HCT116 (cell line): ENCODE data around the gene SUPT5H. TPM values are rescaled to one million over a fixed set of nuclear protein-coding genes. Genes with fewer than 3 reads are reported as not detected.

Experiments
- ATAC-seq: fragments of 200-7000 bp; cut with Tn5 transposase; 2 replicates; pipeline ENCODE4 v1.9.1; 2020; ENCODE audit warnings: mild to moderate bottlenecking, moderate library complexity
- BruUV-seq: library from RNA; stranded (reverse); fragments of 400-500 nt; replicated peaks from 2 replicates; lab custom pipeline; 2021; lab: Mats Ljungman, UMichigan
- CTCF ChIA-PET: fragments of 300-600 bp; sonication (Branson Sonifier 250); formaldehyde crosslinking; loops from one replicate; lab custom pipeline; 2021; ENCODE audit warnings: antibody characterized with exemption; lab: Charles Lee
- POLR2A ChIA-PET: fragments of 300-600, 350-600 bp; sonication (Branson Sonifier 250); formaldehyde crosslinking; loops from one replicate; lab custom pipeline; 2021; ENCODE audit warnings: antibody characterized with exemption; lab: Charles Lee
- RAD21 ChIA-PET, 2 experiments: fragments of 300-600 bp; sonication (Branson Sonifier 250); formaldehyde crosslinking; loops; one replicate each; lab custom pipeline; 2023; ENCODE audit warnings: low total read pairs in 2 of 2; ENCODE audit not compliant: uncharacterized antibody in 2 of 2, unreplicated experiment in 2 of 2, low non-redundant PET in 1 of 2; lab: Charles Lee
- DNase-seq: peaks from one replicate; pipeline ENCODE4 v3.0.0-alpha.2; 2010; ENCODE audit warnings: low read depth, low spot score
- H2AFZ ChIP-seq: fragments of 200-600 bp; shearing (Covaris generic), sonication (generic); 2 replicates; pipeline ENCODE4 v1.6.1; 2017; ENCODE audit warnings: low read depth, mixed run types, mixed read lengths, antibody characterized with exemption, low read length; ENCODE audit not compliant: poor library complexity, severe bottlenecking
- H3K27ac ChIP-seq: 2 replicates; pipeline ENCODE4 v1.5.1; 2012; ENCODE audit warnings: low read depth, low read length
- H3K27me3 ChIP-seq: fragments of 200-600 bp; sonication (generic); 2 replicates; pipeline ENCODE4 v1.6.1; 2016; ENCODE audit warnings: mixed run types, low read length, mixed read lengths; ENCODE audit not compliant: insufficient read depth
- H3K36me3 ChIP-seq, 2 experiments: fragments of 200-500 bp in 1 of 2; fragments of 200-600 bp in 1 of 2; sonication (Bioruptor generic) in 1 of 2; sonication (generic) in 1 of 2; 2 replicates each; pipeline versions ENCODE4 v1.5.1 to v1.6.1; 2014 to 2016; ENCODE audit warnings: low read length in 2 of 2, inconsistent platforms in 1 of 2, mixed read lengths in 1 of 2, mixed run types in 1 of 2; ENCODE audit not compliant: insufficient read depth in 2 of 2, control insufficient read depth in 1 of 2
- H3K4me1 ChIP-seq, 2 experiments: fragments of 200-600 bp in 1 of 2; sonication (generic) in 1 of 2; 2 replicates each; pipeline versions ENCODE4 v1.5.1 to v1.6.1; 2012 to 2017; ENCODE audit warnings: low read length in 2 of 2, inconsistent platforms in 1 of 2, mild to moderate bottlenecking in 1 of 2, mixed read lengths in 1 of 2, mixed run types in 1 of 2, moderate library complexity in 1 of 2; ENCODE audit not compliant: insufficient read depth in 2 of 2, control insufficient read depth in 1 of 2
- H3K4me2 ChIP-seq: fragments of 200-600 bp; sonication (generic); 2 replicates; pipeline ENCODE4 v1.6.1; 2017; ENCODE audit warnings: mixed run types, low read length, mixed read lengths
- H3K4me3 ChIP-seq, 2 experiments: fragments of 200-600 bp in 1 of 2; sonication (generic) in 1 of 2; replicated peaks in 1 of 2; 2 replicates each; pipeline ENCODE4 v1.5.1; 2011 to 2016; ENCODE audit warnings: low read length in 2 of 2, control low read depth in 1 of 2, low read depth in 1 of 2, mild to moderate bottlenecking in 1 of 2, mixed read lengths in 1 of 2, mixed run types in 1 of 2
- H3K79me2 ChIP-seq: fragments of 200-600 bp; sonication (generic); 2 replicates; pipeline ENCODE4 v1.6.1; 2017; ENCODE audit warnings: mild to moderate bottlenecking, mixed run types, low read length, moderate library complexity, mixed read lengths; ENCODE audit not compliant: insufficient read depth
- H3K9ac ChIP-seq: fragments of 200-600 bp; sonication (generic); 2 replicates; pipeline ENCODE4 v1.6.1; 2016; ENCODE audit warnings: low read length, mixed read lengths
- H3K9me2 ChIP-seq: fragments of 200-600 bp; sonication (generic), shearing (Covaris generic); 2 replicates; pipeline ENCODE4 v1.6.1; 2017; ENCODE audit warnings: mixed run types, mild to moderate bottlenecking, moderate library complexity; ENCODE audit not compliant: insufficient read depth
- H3K9me3 ChIP-seq, 2 experiments: fragments of 200-500 bp in 1 of 2; fragments of 200-600 bp in 1 of 2; sonication (Bioruptor generic) in 1 of 2; sonication (generic) in 1 of 2; 2 replicates each; pipeline ENCODE4 v1.6.1; 2014 to 2017; ENCODE audit warnings: low read length in 2 of 2, mixed read lengths in 2 of 2, inconsistent platforms in 1 of 2, low read depth in 1 of 2, mild to moderate bottlenecking in 1 of 2, mixed run types in 1 of 2, moderate library complexity in 1 of 2; ENCODE audit not compliant: control insufficient read depth in 1 of 2, insufficient read depth in 1 of 2
- H4K20me1 ChIP-seq: fragments of 200-600 bp; sonication (generic), shearing (Covaris generic); 2 replicates; pipeline ENCODE4 v1.6.1; 2017; ENCODE audit warnings: mixed run types, mild to moderate bottlenecking, moderate library complexity; ENCODE audit not compliant: insufficient read depth
- CBX3 ChIP-seq: IDR thresholded peaks from 2 replicates; pipeline ENCODE4 v1.6.1; 2012; ENCODE audit warnings: low read depth
- CEBPB ChIP-seq: IDR thresholded peaks from 2 replicates; pipeline ENCODE4 v1.6.1; 2012; ENCODE audit warnings: low read depth
- EZH2 ChIP-seq: fragments of 200-600 bp; sonication (generic); IDR thresholded peaks from 2 replicates; pipeline ENCODE4 v1.6.1; 2017; ENCODE audit warnings: antibody characterized with exemption, mixed run types
- JUND ChIP-seq: IDR thresholded peaks from 2 replicates; pipeline ENCODE4 v1.6.1; 2012
- POLR2AphosphoS5 ChIP-seq: IDR thresholded peaks from 2 replicates; pipeline ENCODE4 v1.6.1; 2011; ENCODE audit warnings: mild to moderate bottlenecking, low read depth, low read length, moderate library complexity
- SIN3A ChIP-seq: IDR thresholded peaks from 2 replicates; pipeline ENCODE4 v1.6.1; 2012; ENCODE audit warnings: low read depth
- SP1 ChIP-seq: IDR thresholded peaks from 2 replicates; pipeline ENCODE4 v1.6.1; 2012; ENCODE audit warnings: low read depth
- SRF ChIP-seq: IDR thresholded peaks from 2 replicates; pipeline ENCODE4 v1.6.1; 2012; ENCODE audit warnings: low read depth
- YY1 ChIP-seq: IDR thresholded peaks from 2 replicates; pipeline ENCODE4 v1.6.1; 2011; ENCODE audit warnings: low read length, low read depth, moderate library complexity, mild to moderate bottlenecking; ENCODE audit not compliant: insufficient replicate concordance; ENCODE audit errors: extremely low read depth
- ZNF274 ChIP-seq: fragments of 200-500 bp; sonication (Bioruptor generic); IDR thresholded peaks from 2 replicates; pipeline ENCODE4 v1.6.1; 2014; ENCODE audit warnings: mild to moderate bottlenecking, low read depth, low read length, inconsistent platforms
- intact Hi-C: fragments of 100-400 bp; cut with micrococcal nuclease; formaldehyde crosslinking; loops from 2 replicates; pipeline ENCODE4 v1.10.0; 2022
- total RNA-seq: library from RNA; stranded (reverse); gene quantifications from one replicate; pipeline ENCODE4 v1.2.1, GENCODE V29; 2021; ENCODE audit not compliant: unreplicated experiment
- TF ChIP-seq, protein P1 (sequence below): IDR thresholded peaks from 2 replicates; pipeline ENCODE4 v1.6.1; 2011; ENCODE audit warnings: mild to moderate bottlenecking, low read length, moderate library complexity; ENCODE audit not compliant: insufficient replicate concordance; ENCODE audit errors: extremely low read depth

Gene SUPT5H
- total RNA-seq, 1 experiment from 2014 or later: 120 TPM

- intact Hi-C loops: no loop called here
- Histone ChIP-seq H3K79me2 (no peaks in the 10 kb centered on the region), H3K4me2 (no peak overlapping the region), H2AFZ (no peak overlapping the region), H4K20me1 (no peaks in the 10 kb centered on the region), H3K9me2 (no peaks in the 10 kb centered on the region), H3K36me3 (no peaks in the 10 kb centered on the region), H3K4me1 (no peaks in the 10 kb centered on the region), H3K9me3 (no peaks in the 10 kb centered on the region), H3K4me3 (no peak overlapping the region), H3K9ac (no peak overlapping the region), H3K27me3 (no peaks in the 10 kb centered on the region), H3K27ac (no peak overlapping the region)
- no peak for DNase-seq
- RAD21 ChIA-PET: no interaction called here
- BruUV-seq: no TSS peak
- TF ChIP-seq SP1: no peak
- TF ChIP-seq EZH2: no peak
- no peak for TF ChIP-seq SIN3A
- TF ChIP-seq, protein P1, sequence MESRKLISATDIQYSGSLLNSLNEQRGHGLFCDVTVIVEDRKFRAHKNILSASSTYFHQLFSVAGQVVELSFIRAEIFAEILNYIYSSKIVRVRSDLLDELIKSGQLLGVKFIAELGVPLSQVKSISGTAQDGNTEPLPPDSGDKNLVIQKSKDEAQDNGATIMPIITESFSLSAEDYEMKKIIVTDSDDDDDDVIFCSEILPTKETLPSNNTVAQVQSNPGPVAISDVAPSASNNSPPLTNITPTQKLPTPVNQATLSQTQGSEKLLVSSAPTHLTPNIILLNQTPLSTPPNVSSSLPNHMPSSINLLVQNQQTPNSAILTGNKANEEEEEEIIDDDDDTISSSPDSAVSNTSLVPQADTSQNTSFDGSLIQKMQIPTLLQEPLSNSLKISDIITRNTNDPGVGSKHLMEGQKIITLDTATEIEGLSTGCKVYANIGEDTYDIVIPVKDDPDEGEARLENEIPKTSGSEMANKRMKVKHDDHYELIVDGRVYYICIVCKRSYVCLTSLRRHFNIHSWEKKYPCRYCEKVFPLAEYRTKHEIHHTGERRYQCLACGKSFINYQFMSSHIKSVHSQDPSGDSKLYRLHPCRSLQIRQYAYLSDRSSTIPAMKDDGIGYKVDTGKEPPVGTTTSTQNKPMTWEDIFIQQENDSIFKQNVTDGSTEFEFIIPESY: no peak
- no peak for TF ChIP-seq ZNF274
- no peak for TF ChIP-seq POLR2AphosphoS5
- TF ChIP-seq YY1: no peak
- TF ChIP-seq CEBPB: no peak
- no peak for TF ChIP-seq SRF
- no peak for TF ChIP-seq CBX3
- no peak for TF ChIP-seq JUND
- POLR2A ChIA-PET: no interaction called here
- CTCF ChIA-PET: no interaction called here
- no peak for ATAC-seq
Measured at GRCh38 chr19:39516270-39516669, 70.9 kb downstream of the SUPT5H start.
